ENCODE measurements around the gene LY86. TPM values are rescaled to one million over a fixed set of nuclear protein-coding genes. Genes with fewer than 3 reads are reported as not detected.

LY86 gene
- total and polyA plus RNA-seq, 2 of the 13 experiments (the other 11 are each of a cell fraction or from before 2014, with no cell fraction given), result not detected

DNA sequence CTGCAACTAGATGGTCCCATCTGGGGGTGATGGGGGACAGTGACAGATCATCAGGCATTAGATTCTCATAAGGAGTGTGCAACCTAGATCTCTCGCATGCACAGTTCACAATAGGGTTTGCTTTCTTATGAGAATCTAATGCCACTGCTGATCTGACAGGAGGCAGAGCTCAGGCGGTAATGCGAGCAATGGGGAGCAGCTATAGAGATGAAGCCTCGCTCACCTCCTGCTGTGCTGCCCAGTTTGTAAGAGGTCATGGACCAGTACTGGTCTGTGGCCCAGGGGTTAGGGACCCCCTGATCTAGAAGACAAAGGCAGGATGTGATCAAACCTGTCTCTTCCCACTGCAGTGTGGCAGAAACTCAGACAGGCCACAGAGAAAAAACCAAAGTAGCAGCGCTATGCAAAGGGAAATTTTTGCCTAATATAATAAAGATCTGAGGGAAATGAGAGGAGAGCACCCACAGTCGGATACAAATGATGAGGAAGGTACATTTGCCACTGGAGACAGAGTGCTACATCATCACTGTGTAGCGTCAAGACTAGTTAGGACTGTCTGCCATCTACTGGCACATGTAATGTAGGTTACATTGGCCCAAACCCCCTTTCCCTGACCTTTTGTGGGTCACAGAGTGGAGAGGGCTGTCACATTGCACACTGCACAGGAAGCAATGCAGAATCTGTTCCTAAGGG lies 4.1 kb upstream of the LY86 start:
- no peaks in the 10 kb centered on the region for H3K4me1 ChIP-seq (ENCODE audit: insufficient read depth, low read length)
- H3K4me2 ChIP-seq (ENCODE audit: low read depth, low read length), result no peak overlapping the region
- H2AFZ ChIP-seq (ENCODE audit: low read length), result no peak overlapping the region
- intact Hi-C loops (cut with micrococcal nuclease; ENCODE audit: unreplicated experiment) (no loop called here), in situ Hi-C loops (cut with HindIII; ENCODE audit: extremely low pct_ligation_motif_present, low pct_unique_long_range_greater_than_20kb) (no loop called here)
- TF ChIP-seq, protein P1, sequence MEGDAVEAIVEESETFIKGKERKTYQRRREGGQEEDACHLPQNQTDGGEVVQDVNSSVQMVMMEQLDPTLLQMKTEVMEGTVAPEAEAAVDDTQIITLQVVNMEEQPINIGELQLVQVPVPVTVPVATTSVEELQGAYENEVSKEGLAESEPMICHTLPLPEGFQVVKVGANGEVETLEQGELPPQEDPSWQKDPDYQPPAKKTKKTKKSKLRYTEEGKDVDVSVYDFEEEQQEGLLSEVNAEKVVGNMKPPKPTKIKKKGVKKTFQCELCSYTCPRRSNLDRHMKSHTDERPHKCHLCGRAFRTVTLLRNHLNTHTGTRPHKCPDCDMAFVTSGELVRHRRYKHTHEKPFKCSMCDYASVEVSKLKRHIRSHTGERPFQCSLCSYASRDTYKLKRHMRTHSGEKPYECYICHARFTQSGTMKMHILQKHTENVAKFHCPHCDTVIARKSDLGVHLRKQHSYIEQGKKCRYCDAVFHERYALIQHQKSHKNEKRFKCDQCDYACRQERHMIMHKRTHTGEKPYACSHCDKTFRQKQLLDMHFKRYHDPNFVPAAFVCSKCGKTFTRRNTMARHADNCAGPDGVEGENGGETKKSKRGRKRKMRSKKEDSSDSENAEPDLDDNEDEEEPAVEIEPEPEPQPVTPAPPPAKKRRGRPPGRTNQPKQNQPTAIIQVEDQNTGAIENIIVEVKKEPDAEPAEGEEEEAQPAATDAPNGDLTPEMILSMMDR (CRISPR knock-in tag; IDR thresholded peaks at IDR 0.05), result peak; percentile 21; the same call in 1 of the 2 replicates
- no peak for TF ChIP-seq KMT2B (CRISPR knock-in tag; IDR thresholded peaks at IDR 0.05)
- no peak for FAIRE-seq
- H4K20me1 ChIP-seq (ENCODE audit: insufficient read depth, low read length), result no peaks in the 10 kb centered on the region
- H3K9me3 ChIP-seq (ENCODE audit: low read length), result no peaks in the 10 kb centered on the region
- no peak overlapping the region for H3K4me3 ChIP-seq (replicated peaks in 1 of 3; ENCODE audit: insufficient read depth in 1 of 3, low read depth in 2 of 3, low read length in 3 of 3)
- POLR2A ChIA-PET, result no interaction called here
- 20% methylated on average over 7 of the region's 7 CpGs for WGBS (ENCODE audit: low lambda C conversion rate)
- H3K36me3 ChIP-seq (replicated peaks in 1 of 2; ENCODE audit: control insufficient read depth in 1 of 2, insufficient read depth in 2 of 2, low read length in 2 of 2), result no peaks in the 10 kb centered on the region
- H3K27me3 ChIP-seq (ENCODE audit: control insufficient read depth in 1 of 2, insufficient read depth in 2 of 2, low read length in 2 of 2), result peaks cover 0 to 27% of the 10 kb centered on the region in 2 experiments; a peak in 3 of 5 replicates
- no peak overlapping the region for H3K9ac ChIP-seq (ENCODE audit: insufficient read depth, low read depth, low read length)
- H3K27ac ChIP-seq (ENCODE audit: extremely low read length, insufficient read depth, low read length), result no peak overlapping the region
- no peak for DNase-seq (ENCODE audit: low spot score)
- ATAC-seq, result peak; percentile 68
- H3K79me2 ChIP-seq (ENCODE audit: insufficient read depth, low read length), result no peaks in the 10 kb centered on the region
- BruUV-seq (replicated peaks), result no TSS peak
- CTCF ChIA-PET (ENCODE audit: low intra/inter-chr PET ratio, low total read pairs), result no interaction called here

DNA sequence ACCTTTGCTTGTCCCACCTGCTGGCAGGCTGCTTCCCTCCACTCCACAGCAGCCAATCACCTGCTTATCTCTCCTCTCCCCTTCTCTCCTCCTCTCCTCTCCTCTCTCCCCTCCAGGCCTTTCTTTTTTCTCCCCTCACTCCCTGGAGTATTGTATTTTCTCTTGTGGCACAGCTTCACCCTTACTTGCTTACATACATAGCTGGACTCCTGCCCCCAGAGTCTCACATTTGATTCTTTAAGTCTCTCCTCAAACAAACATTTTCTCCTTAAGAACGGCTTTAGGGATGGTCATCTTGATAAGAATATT lies 3.6 kb upstream of the LY86 start:
- Histone ChIP-seq H3K27me3 (ENCODE audit: control insufficient read depth in 1 of 2, insufficient read depth in 2 of 2, low read length in 2 of 2) (peaks cover 0 to 27% of the 10 kb centered on the region in 2 experiments; a peak in 3 of 5 replicates), H3K4me3 (replicated peaks in 1 of 3; ENCODE audit: insufficient read depth in 1 of 3, low read depth in 2 of 3, low read length in 3 of 3) (no peak overlapping the region), H3K4me1 (ENCODE audit: insufficient read depth, low read length) (no peaks in the 10 kb centered on the region), H3K9ac (ENCODE audit: insufficient read depth, low read depth, low read length) (no peak overlapping the region), H3K9me3 (ENCODE audit: low read length) (no peaks in the 10 kb centered on the region), H3K36me3 (replicated peaks in 1 of 2; ENCODE audit: control insufficient read depth in 1 of 2, insufficient read depth in 2 of 2, low read length in 2 of 2) (no peaks in the 10 kb centered on the region), H3K4me2 (ENCODE audit: low read depth, low read length) (no peak overlapping the region), H3K27ac (ENCODE audit: extremely low read length, insufficient read depth, low read length) (no peak overlapping the region), H4K20me1 (ENCODE audit: insufficient read depth, low read length) (no peaks in the 10 kb centered on the region), H2AFZ (ENCODE audit: low read length) (no peak overlapping the region), H3K79me2 (ENCODE audit: insufficient read depth, low read length) (no peaks in the 10 kb centered on the region)
- FAIRE-seq (no peak), ATAC-seq (no peak), DNase-seq (ENCODE audit: low spot score) (no peak)
- TF ChIP-seq, protein P2, sequence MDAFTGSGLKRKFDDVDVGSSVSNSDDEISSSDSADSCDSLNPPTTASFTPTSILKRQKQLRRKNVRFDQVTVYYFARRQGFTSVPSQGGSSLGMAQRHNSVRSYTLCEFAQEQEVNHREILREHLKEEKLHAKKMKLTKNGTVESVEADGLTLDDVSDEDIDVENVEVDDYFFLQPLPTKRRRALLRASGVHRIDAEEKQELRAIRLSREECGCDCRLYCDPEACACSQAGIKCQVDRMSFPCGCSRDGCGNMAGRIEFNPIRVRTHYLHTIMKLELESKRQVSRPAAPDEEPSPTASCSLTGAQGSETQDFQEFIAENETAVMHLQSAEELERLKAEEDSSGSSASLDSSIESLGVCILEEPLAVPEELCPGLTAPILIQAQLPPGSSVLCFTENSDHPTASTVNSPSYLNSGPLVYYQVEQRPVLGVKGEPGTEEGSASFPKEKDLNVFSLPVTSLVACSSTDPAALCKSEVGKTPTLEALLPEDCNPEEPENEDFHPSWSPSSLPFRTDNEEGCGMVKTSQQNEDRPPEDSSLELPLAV (CRISPR knock-in tag; conservative IDR thresholded peaks at IDR 0.05; ENCODE audit: low read depth), result no peak
- TF ChIP-seq PRMT3 (CRISPR knock-in tag; IDR thresholded peaks at IDR 0.05; ENCODE audit: borderline replicate concordance, low read depth) (no peak), ZNF616 (CRISPR knock-in tag; IDR thresholded peaks at IDR 0.05; ENCODE audit: low read depth) (no peak)
- 5% methylated on average over 1 of the region's 1 CpG for WGBS (ENCODE audit: low lambda C conversion rate)
- BruUV-seq (replicated peaks), result no TSS peak
- intact Hi-C loops (cut with micrococcal nuclease; ENCODE audit: unreplicated experiment), result no loop called here
- POLR2A ChIA-PET, result no interaction called here
- in situ Hi-C loops (cut with HindIII; ENCODE audit: extremely low pct_ligation_motif_present, low pct_unique_long_range_greater_than_20kb), result no loop called here
- CTCF ChIA-PET (ENCODE audit: low intra/inter-chr PET ratio, low total read pairs), result no interaction called here
